ENCODE measurements around the gene FAM8A1. TPM values are rescaled to one million over a fixed set of nuclear protein-coding genes. Genes with fewer than 3 reads are reported as not detected.
"Not testable (repeated sequence)": the region's sequence is repeated elsewhere in the genome, so short reads cannot be mapped to it uniquely, and the experiment has no call there.

Gene FAM8A1
- total RNA-seq, 1 donor from 2014 or later: 7.6 TPM

GRCh38 chr6:17583811-17584210 is 16.3 kb upstream of the FAM8A1 start:
- no peak for DNase-seq (ENCODE audit: low spot score)
- H3K27me3 Mint-ChIP-seq (ENCODE audit: unreplicated experiment): no peaks in the 10 kb centered on the region
- TF ChIP-seq, protein P1, sequence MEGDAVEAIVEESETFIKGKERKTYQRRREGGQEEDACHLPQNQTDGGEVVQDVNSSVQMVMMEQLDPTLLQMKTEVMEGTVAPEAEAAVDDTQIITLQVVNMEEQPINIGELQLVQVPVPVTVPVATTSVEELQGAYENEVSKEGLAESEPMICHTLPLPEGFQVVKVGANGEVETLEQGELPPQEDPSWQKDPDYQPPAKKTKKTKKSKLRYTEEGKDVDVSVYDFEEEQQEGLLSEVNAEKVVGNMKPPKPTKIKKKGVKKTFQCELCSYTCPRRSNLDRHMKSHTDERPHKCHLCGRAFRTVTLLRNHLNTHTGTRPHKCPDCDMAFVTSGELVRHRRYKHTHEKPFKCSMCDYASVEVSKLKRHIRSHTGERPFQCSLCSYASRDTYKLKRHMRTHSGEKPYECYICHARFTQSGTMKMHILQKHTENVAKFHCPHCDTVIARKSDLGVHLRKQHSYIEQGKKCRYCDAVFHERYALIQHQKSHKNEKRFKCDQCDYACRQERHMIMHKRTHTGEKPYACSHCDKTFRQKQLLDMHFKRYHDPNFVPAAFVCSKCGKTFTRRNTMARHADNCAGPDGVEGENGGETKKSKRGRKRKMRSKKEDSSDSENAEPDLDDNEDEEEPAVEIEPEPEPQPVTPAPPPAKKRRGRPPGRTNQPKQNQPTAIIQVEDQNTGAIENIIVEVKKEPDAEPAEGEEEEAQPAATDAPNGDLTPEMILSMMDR (IDR thresholded peaks at IDR 0.05; ENCODE audit: unreplicated experiment): no peak
- H3K36me3 Mint-ChIP-seq (ENCODE audit: low read depth, unreplicated experiment): no peaks in the 10 kb centered on the region
- no peak overlapping the region for H3K4me3 Mint-ChIP-seq (ENCODE audit: unreplicated experiment)
- H3K4me1 Mint-ChIP-seq (ENCODE audit: unreplicated experiment): peaks cover 3% of the 10 kb centered on the region
- H3K9me3 Mint-ChIP-seq (ENCODE audit: unreplicated experiment): no peaks in the 10 kb centered on the region
- no peak overlapping the region for H3K27ac Mint-ChIP-seq (ENCODE audit: unreplicated experiment)

GRCh38 chr6:17584241-17584803 is 15.8 kb upstream of the FAM8A1 start:
- Mint-ChIP-seq H3K36me3 (ENCODE audit: low read depth, unreplicated experiment) (no peaks in the 10 kb centered on the region), H3K27me3 (ENCODE audit: unreplicated experiment) (no peaks in the 10 kb centered on the region), H3K27ac (ENCODE audit: unreplicated experiment) (no peak overlapping the region), H3K4me3 (ENCODE audit: unreplicated experiment) (no peak overlapping the region), H3K9me3 (ENCODE audit: unreplicated experiment) (no peaks in the 10 kb centered on the region), H3K4me1 (ENCODE audit: unreplicated experiment) (peaks cover 3% of the 10 kb centered on the region)
- peak; percentile 29 for DNase-seq (ENCODE audit: low spot score)
- TF ChIP-seq, protein P1 (IDR thresholded peaks at IDR 0.05; ENCODE audit: unreplicated experiment): peak; percentile 76

- peaks cover 3% of the 10 kb centered on the region for H3K4me1 Mint-ChIP-seq (ENCODE audit: unreplicated experiment)
- no peak overlapping the region for H3K4me3 Mint-ChIP-seq (ENCODE audit: unreplicated experiment)
- TF ChIP-seq, protein P1 (IDR thresholded peaks at IDR 0.05; ENCODE audit: unreplicated experiment): no peak
- no peak overlapping the region for H3K27ac Mint-ChIP-seq (ENCODE audit: unreplicated experiment)
- no peaks in the 10 kb centered on the region for H3K36me3 Mint-ChIP-seq (ENCODE audit: low read depth, unreplicated experiment)
- H3K9me3 Mint-ChIP-seq (ENCODE audit: unreplicated experiment): no peaks in the 10 kb centered on the region
- H3K27me3 Mint-ChIP-seq (ENCODE audit: unreplicated experiment): no peaks in the 10 kb centered on the region
- DNase-seq (ENCODE audit: low spot score): no peak
These were observed 14.2 kb upstream of the FAM8A1 start for GRCh38 chr6:17585766-17586490.

DNA sequence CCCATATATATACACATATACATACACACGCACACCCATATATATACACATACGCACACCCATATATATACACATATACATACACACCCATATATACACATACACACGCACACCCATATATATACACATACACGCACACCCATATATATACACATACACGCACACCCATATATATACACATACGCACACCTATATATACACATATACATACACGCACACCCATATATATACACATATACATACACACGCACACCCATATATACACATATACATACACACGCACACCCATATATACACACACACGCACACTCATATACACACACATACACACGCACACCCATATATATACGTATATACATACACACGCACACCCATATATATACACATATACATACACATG is 13.5 kb upstream of the FAM8A1 start:
- DNase-seq (ENCODE audit: low spot score); H3K9me3 Mint-ChIP-seq (ENCODE audit: unreplicated experiment); H3K4me3 Mint-ChIP-seq (ENCODE audit: unreplicated experiment); H3K36me3 Mint-ChIP-seq (ENCODE audit: low read depth, unreplicated experiment); H3K4me1 Mint-ChIP-seq (ENCODE audit: unreplicated experiment); H3K27me3 Mint-ChIP-seq (ENCODE audit: unreplicated experiment); H3K27ac Mint-ChIP-seq (ENCODE audit: unreplicated experiment): not testable (repeated sequence)

- H3K4me1 Mint-ChIP-seq (ENCODE audit: unreplicated experiment): peaks cover 3% of the 10 kb centered on the region
- DNase-seq (ENCODE audit: low spot score): no peak
- H3K36me3 Mint-ChIP-seq (ENCODE audit: low read depth, unreplicated experiment): no peaks in the 10 kb centered on the region
- no peak overlapping the region for H3K27ac Mint-ChIP-seq (ENCODE audit: unreplicated experiment)
- H3K27me3 Mint-ChIP-seq (ENCODE audit: unreplicated experiment): no peaks in the 10 kb centered on the region
- H3K4me3 Mint-ChIP-seq (ENCODE audit: unreplicated experiment): no peak overlapping the region
- H3K9me3 Mint-ChIP-seq (ENCODE audit: unreplicated experiment): no peaks in the 10 kb centered on the region
- TF ChIP-seq, protein P1 (IDR thresholded peaks at IDR 0.05; ENCODE audit: unreplicated experiment): no peak
These were observed 12.1 kb upstream of the FAM8A1 start for GRCh38 chr6:17588011-17588410.
